PC-3 (cell line): ENCODE data around the gene ATF7. TPM values are rescaled to one million over a fixed set of nuclear protein-coding genes. Genes with fewer than 3 reads are reported as not detected.

Source experiments
- ATAC-seq: fragments of 200-7000 bp; cut with Tn5 transposase; 2 replicates; pipeline ENCODE4 v1.9.1; 2020; ENCODE audit warnings: mild to moderate bottlenecking, moderate library complexity
- BruUV-seq: library from RNA; stranded (reverse); fragments of 400-500 nt; replicated peaks from 2 replicates; lab custom pipeline; 2021; lab: Mats Ljungman, UMichigan
- CTCF ChIA-PET: fragments of 300-600 bp; sonication (Branson Sonifier 250); formaldehyde crosslinking; loops from one replicate; lab custom pipeline; 2022; ENCODE audit warnings: antibody characterized with exemption; lab: Charles Lee
- POLR2A ChIA-PET: fragments of 300-600 bp; sonication (Branson Sonifier 250); formaldehyde crosslinking; loops from one replicate; lab custom pipeline; 2022; ENCODE audit warnings: antibody characterized with exemption; ENCODE audit not compliant: unreplicated experiment; lab: Charles Lee
- DNase-seq: peaks from one replicate; pipeline ENCODE4 v3.0.0-alpha.2; 2015
- H2AFZ ChIP-seq: fragments of 300-600 bp; sonication (generic); 2 replicates; pipeline ENCODE4 v1.6.0; 2016; ENCODE audit warnings: antibody characterized with exemption, low read length
- H3F3A ChIP-seq: fragments of 300-600 bp; sonication (generic); one replicate; pipeline ENCODE4 v1.6.0; 2017; ENCODE audit warnings: antibody characterized with exemption, low read length, control low read depth, mild to moderate bottlenecking; ENCODE audit not compliant: unreplicated experiment
- H3K27ac ChIP-seq: fragments of 300-600 bp; sonication (generic); 2 replicates; pipeline ENCODE4 v1.5.1; 2016; ENCODE audit warnings: mild to moderate bottlenecking, low read length
- H3K27me3 ChIP-seq: fragments of 300-600 bp; sonication (generic); 2 replicates; pipeline ENCODE4 v1.6.1; 2016; ENCODE audit warnings: low read length, mixed read lengths
- H3K36me3 ChIP-seq: fragments of 300-600 bp; sonication (generic); 2 replicates; pipeline ENCODE4 v1.6.1; 2016; ENCODE audit warnings: low read depth, mixed run types, low read length, mixed read lengths
- H3K4me1 ChIP-seq: fragments of 300-600 bp; sonication (generic); 2 replicates; pipeline ENCODE4 v1.5.1; 2016; ENCODE audit warnings: low read length; ENCODE audit not compliant: insufficient read depth
- H3K4me2 ChIP-seq: fragments of 300-600 bp; sonication (generic); 2 replicates; pipeline ENCODE4 v1.6.0; 2016; ENCODE audit warnings: low read length
- H3K4me3 ChIP-seq: fragments of 300-600 bp; sonication (generic); 2 replicates; pipeline ENCODE4 v1.5.1; 2016; ENCODE audit warnings: mild to moderate bottlenecking, low read length, mixed read lengths
- H3K79me2 ChIP-seq: fragments of 300-600 bp; sonication (generic); 2 replicates; pipeline ENCODE4 v1.6.1; 2017; ENCODE audit warnings: low read length, mixed read lengths
- H3K9ac ChIP-seq: fragments of 300-600 bp; sonication (generic); 2 replicates; pipeline ENCODE4 v1.6.0; 2016; ENCODE audit warnings: mild to moderate bottlenecking, low read length
- H3K9me2 ChIP-seq: fragments of 300-600 bp; sonication (generic); replicated peaks from 2 replicates; pipeline ENCODE4 v1.6.1; 2016; ENCODE audit warnings: mixed run types, low read length, mixed read lengths
- H3K9me3 ChIP-seq: fragments of 300-600 bp; sonication (generic); 2 replicates; pipeline ENCODE4 v1.6.1; 2016; ENCODE audit warnings: low read length, mixed read lengths
- H4K20me1 ChIP-seq: fragments of 300-600 bp; sonication (generic); 2 replicates; pipeline ENCODE4 v1.6.1; 2016; ENCODE audit warnings: low read length, mixed read lengths
- EZH2 ChIP-seq: fragments of 300-600 bp; sonication (generic); IDR thresholded peaks from one replicate; pipeline ENCODE4 v1.6.1; 2017; ENCODE audit warnings: antibody characterized with exemption, mild to moderate bottlenecking, low read length; ENCODE audit not compliant: unreplicated experiment
- EZH2phosphoT487 ChIP-seq: fragments of 300-600 bp; sonication (generic); IDR thresholded peaks from 2 replicates; pipeline ENCODE4 v1.6.1; 2018; ENCODE audit warnings: mild to moderate bottlenecking, antibody characterized with exemption, low read length, borderline replicate concordance
- intact Hi-C: fragments of 100-400 bp; cut with micrococcal nuclease; formaldehyde crosslinking; loops from 2 replicates; pipeline ENCODE4 v1.9.0; 2023
- total RNA-seq: library from RNA; depleted of rRNA; stranded (reverse); fragments of >200 nt; gene quantifications from 2 replicates; pipeline ENCODE4 v1.2.3, GENCODE V29; 2014
- TF ChIP-seq, protein P1 (sequence below): fragments of 300-600 bp; sonication (generic); conservative IDR thresholded peaks from 2 replicates; pipeline ENCODE4 v1.5.1; 2017; ENCODE audit warnings: antibody characterized with exemption, low read depth, mild to moderate bottlenecking, low read length

The ATF7 gene
- total RNA-seq, 1 experiment from 2014 or later = 7.9 TPM

DNA sequence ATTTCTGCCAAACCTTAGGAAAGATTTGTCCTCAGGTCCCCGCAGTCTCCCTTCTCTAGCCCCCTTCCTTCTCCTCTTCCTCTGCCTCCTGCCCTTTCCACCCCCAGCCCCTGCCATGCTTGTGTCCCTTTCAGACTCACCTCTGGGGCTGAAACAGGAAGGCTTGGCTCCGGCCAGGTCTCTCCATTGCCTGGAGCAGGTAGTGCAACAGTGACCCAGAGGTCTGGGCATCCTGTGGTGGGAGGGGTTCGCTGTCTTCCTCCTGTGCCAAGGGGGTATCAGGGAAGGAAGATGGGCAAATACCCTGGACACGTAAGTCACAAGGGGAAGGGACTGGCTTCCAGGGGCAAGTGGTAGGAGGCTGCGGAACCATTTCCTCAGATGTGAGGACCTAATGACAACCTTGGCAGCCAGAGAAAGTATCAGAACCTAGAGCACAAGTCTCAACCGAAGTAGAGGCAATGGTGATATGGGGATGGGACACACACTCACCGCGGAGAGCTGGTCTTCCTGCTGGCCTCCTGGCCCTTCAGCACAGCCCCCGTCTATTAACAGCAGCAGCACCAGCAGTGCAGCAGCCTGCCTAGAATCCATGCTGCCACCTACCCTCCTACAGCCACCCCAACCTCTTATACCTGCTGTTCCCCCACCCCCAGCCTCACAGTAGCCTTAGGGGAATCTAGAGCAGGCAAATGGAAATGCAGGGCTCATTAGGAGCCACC, 119.1 kb downstream of the ATF7 start, which contains the start of gene NPFF:
TSS of gene NPFF (minus strand) at position 604 of the 722 bp plus-strand sequence. CDS start at position 594, 10 bp downstream.
- H3K4me2 ChIP-seq = no peak within 1 kb of the TSS
- CTCF ChIA-PET = interaction anchor here (0.6 kb wide), 1 partner anchor 116 kb away, joined by 5 read pairs; no protein-coding TSS in a partner anchor

DNA sequence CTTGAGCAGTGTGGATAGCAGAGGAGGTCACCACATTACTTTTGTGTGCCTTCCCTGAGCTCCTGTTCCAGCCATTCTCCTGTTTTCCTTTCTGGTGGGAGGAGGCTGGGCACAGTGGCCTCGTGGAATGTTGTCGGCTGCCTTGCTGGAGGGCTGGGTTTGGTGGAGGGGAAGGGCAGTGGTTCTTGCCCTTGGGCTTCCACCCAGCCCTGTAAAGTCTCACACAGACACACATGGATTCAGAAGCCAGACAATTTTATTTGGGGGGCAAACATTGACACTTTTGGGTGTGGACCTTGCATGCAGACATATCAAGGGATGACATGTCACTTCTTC, 119.8 kb downstream of the ATF7 start:
- H3K9ac ChIP-seq = no peak overlapping the region
- TF ChIP-seq EZH2 (no peak), EZH2phosphoT487 (no peak)
- TF ChIP-seq, protein P1, sequence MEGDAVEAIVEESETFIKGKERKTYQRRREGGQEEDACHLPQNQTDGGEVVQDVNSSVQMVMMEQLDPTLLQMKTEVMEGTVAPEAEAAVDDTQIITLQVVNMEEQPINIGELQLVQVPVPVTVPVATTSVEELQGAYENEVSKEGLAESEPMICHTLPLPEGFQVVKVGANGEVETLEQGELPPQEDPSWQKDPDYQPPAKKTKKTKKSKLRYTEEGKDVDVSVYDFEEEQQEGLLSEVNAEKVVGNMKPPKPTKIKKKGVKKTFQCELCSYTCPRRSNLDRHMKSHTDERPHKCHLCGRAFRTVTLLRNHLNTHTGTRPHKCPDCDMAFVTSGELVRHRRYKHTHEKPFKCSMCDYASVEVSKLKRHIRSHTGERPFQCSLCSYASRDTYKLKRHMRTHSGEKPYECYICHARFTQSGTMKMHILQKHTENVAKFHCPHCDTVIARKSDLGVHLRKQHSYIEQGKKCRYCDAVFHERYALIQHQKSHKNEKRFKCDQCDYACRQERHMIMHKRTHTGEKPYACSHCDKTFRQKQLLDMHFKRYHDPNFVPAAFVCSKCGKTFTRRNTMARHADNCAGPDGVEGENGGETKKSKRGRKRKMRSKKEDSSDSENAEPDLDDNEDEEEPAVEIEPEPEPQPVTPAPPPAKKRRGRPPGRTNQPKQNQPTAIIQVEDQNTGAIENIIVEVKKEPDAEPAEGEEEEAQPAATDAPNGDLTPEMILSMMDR = no peak
- H3K9me2 ChIP-seq = no peaks in the 10 kb centered on the region
- no peak overlapping the region for H3K4me2 ChIP-seq
- H2AFZ ChIP-seq = no peak overlapping the region
- peak; percentile 5 for ATAC-seq
- H3F3A ChIP-seq = no peaks in the 10 kb centered on the region
- ChIA-PET POLR2A (no interaction called here), CTCF (interaction anchor here (0.6 kb wide), 1 partner anchor 116 kb away, joined by 5 read pairs; no protein-coding TSS in a partner anchor)
- H3K4me1 ChIP-seq = peaks cover 28% of the 10 kb centered on the region
- peaks cover 21% of the 10 kb centered on the region; the same call in 1 of the 2 replicates for H3K36me3 ChIP-seq
- no peaks in the 10 kb centered on the region for H4K20me1 ChIP-seq
- H3K27me3 ChIP-seq = no peaks in the 10 kb centered on the region
- H3K27ac ChIP-seq = peak overlapping the region; percentile 23; the same call in 1 of the 2 replicates
- intact Hi-C loops = no loop called here
- peaks cover 26% of the 10 kb centered on the region for H3K79me2 ChIP-seq
- no peaks in the 10 kb centered on the region for H3K9me3 ChIP-seq
- no peak for DNase-seq
- BruUV-seq = no TSS peak
- no peak overlapping the region for H3K4me3 ChIP-seq

More for the DNA sequence above, 119.1 kb downstream of the ATF7 start, which contains the start of gene NPFF:
- Histone ChIP-seq H4K20me1 (no peaks in the 10 kb centered on the region), H3K79me2 (peaks cover 20% of the 10 kb centered on the region), H3K27ac (peak within 1 kb of the TSS; percentile 23; the same call in 1 of the 2 replicates), H3F3A (no peaks in the 10 kb centered on the region), H3K36me3 (peaks cover 21% of the 10 kb centered on the region; the same call in 1 of the 2 replicates), H3K4me1 (peaks cover 21% of the 10 kb centered on the region), H3K9ac (no peak within 1 kb of the TSS), H3K9me3 (no peaks in the 10 kb centered on the region), H3K4me3 (no peak within 1 kb of the TSS), H2AFZ (no peak within 1 kb of the TSS), H3K27me3 (no peaks in the 10 kb centered on the region), H3K9me2 (no peaks in the 10 kb centered on the region)
- POLR2A ChIA-PET = no interaction called here
- intact Hi-C loops = no loop called here
- ATAC-seq (no peak), DNase-seq (no peak)
- TF ChIP-seq EZH2phosphoT487 (no peak), EZH2 (no peak)
- TF ChIP-seq, protein P1 = no peak
- no TSS peak for BruUV-seq
